GM18517 (cell line): ENCODE results near the gene MARCHF6.

Source experiments
- ATAC-seq: cut with Tn5 transposase; IDR thresholded peaks from one replicate; pipeline ENCODE4 v1.9.1; 2021; ENCODE audit warnings: mild to moderate bottlenecking, moderate library complexity; ENCODE audit not compliant: unreplicated experiment

MARCHF6 gene

DNA sequence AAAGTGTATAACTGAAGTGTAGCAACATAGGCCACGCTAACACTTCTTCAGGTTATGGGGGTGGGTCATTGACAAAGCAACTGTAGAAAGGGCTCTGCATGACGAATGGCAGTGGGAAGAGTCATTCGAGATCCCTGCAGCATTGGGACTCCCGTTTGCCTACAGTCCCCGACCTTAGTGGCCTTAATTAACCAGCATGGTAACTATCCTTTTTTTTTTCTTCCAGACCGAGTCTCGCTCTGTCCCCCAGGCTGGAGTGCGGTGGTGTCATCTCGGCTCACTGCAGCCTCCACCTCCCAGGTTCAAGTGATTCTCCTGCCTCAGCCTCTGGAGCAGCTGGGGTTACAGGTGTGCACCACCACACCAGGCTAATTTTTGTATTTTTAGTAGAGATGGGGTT is 31.6 kb upstream of the MARCHF6 start:
- no peak for ATAC-seq

DNA sequence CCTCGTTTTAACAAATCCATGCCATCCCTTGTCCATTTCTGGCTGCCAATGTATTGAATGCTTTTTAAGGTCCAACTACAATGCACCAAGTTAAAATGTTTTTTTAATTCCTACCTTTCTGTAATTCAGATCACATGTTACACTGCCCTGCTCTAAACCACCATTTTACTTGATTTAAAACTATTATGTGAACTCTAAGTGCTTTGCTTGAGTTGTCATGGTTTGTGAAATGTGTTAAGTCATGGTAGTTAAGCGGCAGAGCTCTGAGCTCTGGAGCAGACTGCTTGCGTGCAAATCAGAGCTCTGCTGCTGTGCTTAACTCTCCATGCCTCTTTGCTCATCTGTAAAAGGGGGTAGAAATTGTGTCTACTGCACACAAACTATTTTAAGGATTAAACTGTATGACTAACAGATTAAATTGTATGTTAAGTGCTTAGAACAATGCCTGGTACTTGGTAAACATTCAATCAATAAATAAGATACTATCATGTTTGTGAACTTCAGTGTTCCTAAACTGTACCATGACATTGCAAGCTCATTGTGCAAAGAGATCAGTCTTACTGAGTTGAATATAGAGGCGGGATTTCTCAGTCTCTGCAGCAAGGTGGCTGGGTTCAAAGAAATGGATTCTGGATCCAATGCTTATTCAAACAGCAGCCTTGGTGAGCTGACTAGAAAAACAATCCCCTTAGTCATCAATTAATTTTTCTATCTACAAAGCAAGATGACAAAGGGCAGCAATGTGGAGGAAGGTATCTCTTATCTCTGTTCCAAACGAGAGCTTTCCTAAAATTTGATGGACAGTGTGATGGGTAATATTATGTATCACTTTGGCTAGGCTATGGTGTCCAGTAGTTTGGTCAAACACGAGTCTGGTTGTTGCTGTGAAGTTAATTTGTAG is 29.7 kb upstream of the MARCHF6 start:
- ATAC-seq = no peak

DNA sequence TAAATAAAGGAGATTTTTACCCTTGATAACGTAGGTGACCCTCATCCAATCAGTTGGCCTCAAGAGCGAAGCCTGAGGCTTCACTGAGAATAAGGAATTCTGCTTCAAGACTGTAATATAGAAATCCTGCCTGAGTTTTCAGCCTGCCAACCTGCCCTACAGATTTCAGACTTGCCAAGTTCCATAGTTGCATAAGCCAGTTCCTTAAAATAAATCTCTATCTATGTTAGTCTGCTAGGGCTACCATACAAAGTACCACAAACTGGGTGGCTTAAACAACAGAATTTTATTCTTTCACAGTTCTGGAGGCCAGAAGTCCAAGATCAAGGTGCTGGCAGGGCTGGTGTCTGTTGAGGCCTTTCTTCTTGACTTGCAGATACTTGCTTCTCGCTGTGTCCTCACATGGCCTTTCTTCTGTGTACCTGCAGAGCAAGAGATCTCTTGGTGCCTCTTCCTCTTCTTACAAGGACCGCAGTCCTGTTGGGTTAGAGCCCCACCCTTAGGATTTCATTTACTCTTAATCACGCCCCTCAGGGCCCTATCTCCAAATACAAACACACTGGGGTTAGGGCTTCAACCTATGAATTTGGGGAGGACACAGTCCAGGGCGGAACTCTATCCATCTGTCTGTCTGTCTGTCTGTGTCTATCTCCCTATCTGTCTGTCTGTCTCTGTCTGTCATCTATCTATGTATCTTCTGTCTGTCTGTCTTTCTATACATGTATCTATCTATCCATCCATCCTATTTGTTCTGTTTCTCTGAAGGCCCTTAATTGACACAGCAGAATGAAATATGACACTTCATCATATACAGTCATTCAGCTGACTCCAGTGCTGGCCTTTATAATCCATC is 28.8 kb upstream of the MARCHF6 start:
- ATAC-seq = no peak

DNA sequence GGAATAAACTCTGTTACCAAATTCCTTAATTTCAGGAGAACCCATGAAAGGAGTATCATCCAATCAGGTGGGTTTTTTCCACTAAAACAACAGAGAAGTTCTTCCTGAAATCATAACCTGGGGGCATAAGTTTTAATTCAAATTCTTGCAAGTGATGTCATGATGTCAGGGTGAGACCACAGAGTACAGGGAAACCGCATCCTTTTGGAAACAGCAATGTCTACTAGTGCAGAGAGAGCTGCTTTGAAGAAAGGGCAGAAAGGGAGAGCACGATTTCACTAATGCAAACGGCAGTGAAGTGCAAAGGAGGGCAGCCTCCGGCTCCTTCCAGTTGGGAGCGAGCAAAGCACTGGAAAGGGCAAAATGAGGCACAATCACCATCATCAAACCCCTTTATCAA is 25.2 kb upstream of the MARCHF6 start:
- no peak for ATAC-seq

DNA sequence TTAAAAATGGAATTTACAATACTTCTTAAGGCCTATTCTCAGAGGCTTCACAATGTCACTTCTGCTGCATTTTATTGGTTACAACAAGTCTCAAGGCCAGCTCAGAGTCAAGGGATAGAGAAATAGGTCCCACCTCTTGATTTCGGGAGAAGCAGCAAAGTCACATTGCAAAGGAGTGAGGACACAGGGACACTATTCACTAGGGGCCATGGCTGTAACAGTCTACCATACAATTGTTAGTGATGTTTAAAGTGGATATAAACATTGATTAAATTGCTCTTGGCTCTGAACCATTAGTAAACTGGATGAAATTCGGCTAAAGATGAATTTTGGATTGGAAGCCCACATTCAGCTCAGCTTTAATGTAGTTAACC is 24.1 kb upstream of the MARCHF6 start:
- no peak for ATAC-seq

DNA sequence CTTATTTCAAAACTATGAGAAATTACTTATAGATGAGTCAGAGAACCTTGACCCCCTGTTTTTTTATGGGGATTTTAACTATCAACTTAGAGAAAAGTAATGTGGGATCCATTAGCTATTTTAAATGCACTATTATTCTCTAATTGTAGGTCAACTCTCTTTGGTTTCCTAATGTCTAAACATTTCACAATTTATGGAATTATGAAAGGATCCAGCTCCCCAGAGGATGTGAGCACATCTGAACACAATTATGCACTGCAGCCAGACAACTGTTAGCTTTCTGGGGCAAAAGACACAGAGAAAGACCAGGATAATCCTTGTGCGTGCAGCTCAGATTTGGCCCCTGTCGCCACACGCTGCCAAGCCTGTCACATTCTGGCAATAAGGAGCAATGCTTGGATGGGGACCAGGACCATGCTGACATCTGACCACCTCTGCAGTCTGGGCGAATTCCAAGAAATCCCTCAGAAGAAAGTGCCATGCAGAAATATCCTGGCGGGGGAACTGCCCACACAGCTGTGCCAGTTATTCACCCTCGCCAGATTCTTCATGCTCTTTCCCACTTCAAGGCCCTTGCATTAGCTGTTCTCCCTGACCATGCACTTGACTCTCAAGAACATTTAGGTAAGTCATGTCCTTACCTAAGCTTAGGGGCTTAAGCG is 23.5 kb upstream of the MARCHF6 start:
- ATAC-seq = no peak

DNA sequence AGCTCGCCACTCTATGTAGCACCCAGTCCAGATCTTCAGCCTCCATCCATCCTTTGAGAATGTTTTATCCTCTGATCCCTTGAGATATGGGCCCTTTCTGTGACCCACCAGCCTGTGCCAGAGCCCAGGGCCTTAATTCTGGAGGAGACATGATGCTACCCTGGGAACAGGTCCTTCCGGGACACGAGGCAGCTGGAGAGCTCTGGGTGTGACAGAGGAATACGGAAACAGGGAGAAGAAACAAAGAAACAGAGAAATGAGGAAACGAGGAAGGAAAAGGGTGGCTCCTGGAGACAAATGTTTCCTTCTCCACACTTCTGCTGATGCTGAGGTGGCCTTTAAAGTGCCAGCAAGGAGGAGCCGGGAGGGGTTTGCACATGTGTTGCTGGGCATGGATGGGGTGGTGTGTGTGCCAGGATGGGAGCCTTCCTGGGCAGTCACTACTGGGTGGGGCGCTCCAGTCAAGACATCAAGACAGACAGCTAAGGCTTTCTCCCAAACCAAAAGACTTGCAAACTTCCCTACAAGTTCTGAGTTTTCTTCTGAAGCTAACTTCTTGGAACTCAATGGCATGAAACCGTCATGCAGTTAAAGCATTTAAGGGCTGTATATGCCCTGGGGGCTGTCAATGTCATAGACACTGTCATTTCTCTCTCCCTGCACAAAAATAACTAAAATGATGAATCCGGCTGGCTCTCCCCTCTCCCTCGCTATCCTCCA is 22.8 kb upstream of the MARCHF6 start:
- ATAC-seq = no peak

DNA sequence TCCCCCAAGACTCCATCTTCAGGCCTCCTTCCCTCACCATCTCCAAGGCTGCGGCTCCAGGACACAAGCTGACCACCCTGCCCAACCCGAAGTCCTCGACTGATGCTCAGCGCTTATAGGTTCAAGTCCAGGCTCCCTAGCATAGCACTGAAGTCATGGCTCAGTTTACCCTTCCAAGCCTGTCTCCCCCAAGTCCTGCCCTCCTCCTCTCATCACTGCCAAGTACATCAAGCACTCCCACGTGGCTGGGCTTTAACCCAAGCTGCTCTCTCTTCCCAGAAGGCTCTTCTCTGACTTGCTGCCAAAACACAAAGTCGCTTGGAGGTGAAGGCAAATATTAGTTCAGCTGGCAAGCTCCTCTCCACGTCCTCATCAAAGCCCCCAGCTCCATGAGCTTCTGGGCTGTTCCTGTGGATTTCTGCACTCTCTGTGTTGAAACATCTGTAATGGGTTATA is 22.1 kb upstream of the MARCHF6 start:
- ATAC-seq = no peak

DNA sequence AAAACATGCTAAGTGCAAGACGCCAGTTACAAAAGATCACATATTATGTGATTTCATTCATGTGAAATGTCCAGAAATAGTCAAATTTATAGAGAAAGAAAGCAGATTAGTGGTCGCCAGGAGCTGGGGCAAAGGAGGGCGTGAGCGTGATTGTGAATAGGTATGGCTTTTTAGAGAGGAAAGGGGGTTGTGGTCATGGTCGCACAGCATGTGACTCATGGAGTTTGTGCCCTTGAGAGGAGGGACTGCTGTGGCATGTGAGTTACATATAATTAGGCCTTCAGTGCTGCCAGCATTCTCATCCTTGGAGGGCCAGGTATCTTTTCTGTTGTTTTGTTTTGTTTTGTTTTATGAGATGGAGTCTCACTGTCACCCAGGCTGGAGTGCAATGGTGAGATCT is 21.2 kb upstream of the MARCHF6 start:
- ATAC-seq = no peak

DNA sequence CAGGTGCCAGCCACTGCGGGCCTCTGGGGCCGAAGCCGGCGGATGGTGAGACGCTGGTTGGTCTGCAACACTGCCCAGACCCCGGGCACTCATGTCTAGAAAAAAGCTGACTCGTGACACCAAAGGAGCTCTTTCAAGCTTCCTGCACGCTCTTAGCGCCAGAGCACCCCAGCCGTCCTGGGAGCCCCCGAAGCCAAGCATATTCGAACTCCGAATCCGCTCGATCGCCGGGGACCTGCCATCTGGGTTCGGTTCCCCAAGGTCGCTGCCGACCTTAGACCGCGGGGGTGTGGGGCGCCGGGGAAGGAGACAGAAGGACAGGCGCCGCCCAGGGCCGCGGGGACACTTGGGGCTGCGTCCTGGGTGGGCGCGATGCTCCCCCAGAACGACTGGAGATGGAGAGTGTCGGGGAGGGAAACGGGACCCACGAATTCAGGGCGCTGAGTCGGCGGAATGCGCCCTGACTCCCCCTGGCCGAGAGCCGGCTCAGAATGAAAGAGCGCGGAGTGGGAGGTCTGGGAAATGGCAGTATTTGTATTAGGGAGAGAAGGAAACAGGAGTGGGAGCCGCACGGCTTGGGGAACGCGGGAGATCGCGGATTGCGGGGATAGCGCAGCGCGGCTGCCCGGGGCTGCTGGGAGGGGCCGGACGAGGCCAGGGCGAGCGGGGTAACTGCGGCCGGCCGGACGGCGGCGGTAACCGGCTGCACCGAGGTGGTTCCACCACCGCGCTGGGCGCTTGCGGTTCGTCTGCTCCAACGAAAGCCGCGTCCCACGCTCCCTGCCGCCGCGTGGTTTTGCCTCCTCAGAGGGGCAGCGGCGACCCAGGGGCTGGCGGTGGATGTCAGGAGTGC is 20.1 kb upstream of the MARCHF6 start:
- peak; percentile 68 for ATAC-seq

DNA sequence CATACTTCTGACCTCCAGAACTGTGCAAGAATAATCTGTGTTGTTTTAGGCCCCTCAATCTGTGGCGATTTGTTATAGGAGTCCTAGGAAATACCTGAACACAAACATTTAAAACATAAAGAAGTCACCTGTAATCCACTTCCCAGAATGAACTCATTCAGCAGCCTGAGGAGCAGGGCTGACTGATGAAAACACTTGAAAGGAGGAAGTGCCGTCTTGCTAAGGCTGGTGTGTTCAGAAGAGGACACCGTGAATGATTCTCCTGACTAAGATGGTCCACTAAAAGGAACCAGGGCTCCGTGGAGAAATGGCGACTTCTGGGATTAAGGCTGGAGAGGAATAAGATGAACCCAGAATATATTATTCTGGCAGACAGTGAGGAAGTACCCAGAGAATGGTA is 18.7 kb upstream of the MARCHF6 start:
- no peak for ATAC-seq

DNA sequence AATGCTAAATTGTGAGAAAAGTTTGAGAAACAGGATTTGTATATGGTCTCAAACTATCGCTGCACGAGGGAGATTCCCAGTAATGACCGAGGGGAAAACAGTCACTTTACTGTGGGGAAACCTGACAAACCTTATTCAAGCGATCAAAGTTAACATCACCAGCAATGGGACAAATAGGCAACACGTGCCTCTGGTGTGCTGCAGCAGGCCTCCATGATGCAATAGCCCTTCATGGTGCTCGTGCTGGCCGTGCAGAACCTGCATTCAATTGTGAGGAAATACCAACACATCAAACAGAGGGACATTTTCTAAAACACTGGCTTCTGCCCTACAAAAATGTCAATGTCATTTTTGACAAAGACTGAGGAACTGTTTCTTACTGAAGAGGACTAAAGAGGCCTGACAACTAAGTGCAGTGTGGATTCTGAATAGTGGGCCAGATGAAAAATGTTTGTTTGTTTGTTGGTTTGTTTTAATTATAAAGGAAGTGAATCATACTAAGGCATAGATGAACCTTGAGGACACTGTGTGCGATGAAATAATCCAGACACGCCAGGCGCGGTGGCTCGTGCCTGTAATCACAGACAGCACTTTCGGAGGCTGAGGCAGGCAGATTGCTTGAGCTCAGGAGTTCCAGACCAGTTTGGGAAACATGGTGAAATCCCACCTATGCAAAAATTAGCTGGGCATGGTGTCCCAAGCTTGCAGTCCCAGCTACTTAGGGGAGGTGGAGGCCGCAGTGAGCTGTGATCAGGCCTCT is 17.6 kb upstream of the MARCHF6 start:
- ATAC-seq = no peak

DNA sequence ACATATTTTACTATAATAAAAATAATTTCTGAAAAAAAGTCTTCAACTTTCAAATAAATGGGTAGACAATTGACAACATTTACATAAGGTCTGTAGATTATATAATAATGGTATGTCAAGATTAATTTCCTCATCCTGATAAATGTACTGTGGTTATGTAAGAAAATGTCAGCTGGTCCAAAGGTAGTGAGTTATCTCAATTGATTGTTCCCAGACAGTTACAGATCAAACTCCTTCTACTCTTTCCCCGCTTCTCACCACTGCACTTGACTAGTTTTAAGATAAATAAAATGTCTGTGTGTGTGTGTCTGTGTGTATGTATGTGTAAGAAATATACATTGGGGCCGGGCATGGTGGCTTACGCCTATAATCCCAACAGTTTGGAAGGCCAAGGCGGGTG is 16.4 kb upstream of the MARCHF6 start:
- no peak for ATAC-seq

DNA sequence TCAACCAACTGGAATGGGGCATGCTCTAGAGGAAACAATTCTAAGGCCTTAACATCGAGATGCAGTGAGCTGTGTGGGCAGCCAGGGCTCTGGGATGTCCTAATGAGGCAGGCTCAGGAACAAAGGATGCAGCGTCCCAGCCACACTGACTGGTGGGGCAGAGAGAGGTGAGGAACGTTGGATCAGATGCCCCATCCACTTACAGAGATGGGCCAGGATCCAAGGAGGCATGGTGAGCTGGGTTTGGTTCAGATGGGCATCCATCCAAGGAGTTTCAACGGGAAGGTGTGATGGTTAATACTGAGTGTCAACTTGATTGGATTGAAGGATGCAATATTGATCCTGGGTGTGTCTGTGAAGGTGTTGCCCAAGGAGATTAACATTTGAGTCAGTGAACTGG is 15.5 kb upstream of the MARCHF6 start:
- no peak for ATAC-seq

DNA sequence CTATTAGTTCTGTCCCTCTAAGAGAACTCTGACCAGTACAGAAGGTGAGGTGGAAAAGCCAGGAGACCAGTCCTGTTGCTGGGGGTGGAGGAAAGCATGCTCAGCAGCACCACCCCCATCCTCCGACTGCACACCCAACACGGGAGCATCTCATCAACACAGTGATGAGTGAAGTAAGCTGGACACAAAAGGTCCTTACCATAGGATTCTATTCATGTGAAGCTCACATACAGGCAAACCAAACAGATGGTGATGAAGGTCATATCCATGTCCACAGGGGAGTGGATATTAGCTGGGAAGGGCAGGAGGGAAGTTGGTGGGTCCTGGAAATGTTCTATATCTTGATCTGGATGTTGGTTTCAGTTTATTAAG is 14.8 kb upstream of the MARCHF6 start:
- no peak for ATAC-seq

DNA sequence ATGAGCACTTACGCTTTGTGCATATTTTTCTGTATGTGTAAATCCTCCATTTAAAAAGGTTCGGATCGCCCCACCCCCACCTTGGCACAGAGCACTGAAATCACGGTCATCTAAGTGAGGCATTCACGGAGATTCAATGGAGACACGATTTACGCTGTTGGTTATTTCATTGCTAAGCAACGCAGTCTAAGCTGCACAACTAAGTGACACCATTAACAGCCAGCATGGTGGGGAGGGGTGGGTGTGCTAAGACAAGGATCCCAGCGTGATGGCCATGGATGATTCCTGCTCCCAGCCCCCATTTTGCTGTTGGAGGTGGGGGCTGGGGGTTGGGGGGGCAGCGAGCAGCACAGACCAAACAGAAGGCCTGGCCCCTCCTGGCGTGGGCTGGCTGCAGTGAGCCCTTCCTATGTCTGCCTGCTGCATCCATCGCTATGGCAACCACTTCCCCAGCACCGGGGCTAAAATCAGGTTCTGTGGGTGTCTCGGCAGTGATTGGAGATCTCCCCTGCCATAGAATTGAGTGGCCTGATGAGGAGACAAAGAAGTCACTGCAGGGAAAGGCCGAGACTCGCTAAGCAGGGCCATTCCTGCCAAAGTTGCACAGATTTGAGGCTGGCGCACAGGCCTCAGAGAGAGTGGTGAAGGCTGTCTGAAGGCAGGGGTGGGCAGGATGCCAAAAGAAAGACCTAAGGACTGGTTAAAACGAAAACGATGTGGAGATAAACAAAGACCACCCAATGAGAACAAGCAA is 14.3 kb upstream of the MARCHF6 start:
- no peak for ATAC-seq

DNA sequence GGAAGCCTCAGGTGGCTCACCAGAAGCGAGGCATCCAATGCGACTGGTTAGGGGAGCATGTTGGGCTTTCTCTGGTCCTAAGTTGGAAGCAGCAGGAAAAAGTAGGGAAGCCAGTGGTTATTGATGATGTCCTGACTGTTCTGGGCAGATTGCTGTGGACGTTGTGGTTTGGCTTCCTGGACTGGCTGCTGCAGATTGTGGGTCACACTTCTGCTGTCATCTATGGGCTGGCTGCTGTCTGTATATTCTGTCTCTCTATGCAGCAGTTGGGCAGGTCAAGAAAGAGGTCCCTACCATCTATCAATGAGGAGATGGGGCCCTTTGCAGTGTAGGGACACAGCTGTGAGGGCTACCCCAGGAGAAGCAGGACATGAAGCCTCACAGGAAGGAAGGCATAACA is 13.5 kb upstream of the MARCHF6 start:
- no peak for ATAC-seq

DNA sequence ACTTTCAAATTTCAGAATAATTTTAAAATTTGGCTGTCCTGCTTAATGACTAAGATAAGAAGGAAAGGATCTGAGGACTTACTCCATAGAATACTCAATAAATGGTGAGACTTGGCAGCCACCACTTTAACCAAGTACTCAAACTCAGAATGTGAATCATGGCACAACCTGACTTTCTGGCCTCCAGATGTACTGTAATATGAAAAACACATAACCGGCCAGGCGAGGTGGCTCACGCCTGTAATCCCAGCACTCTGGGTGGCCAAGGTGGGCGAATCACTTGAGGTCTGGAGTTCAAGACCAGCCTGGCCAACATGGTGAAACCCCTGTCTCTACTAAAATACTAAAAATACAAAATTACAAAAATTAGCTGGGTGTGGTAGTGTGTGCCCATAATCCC is 10.0 kb upstream of the MARCHF6 start:
- ATAC-seq = no peak
